Smooth muscle cell (in vitro differentiated cells): Measurements from ENCODE around the gene TPRN. TPM values are rescaled to one million over a fixed set of nuclear protein-coding genes. Genes with fewer than 3 reads are reported as not detected.

Experiments used
- DNase-seq: peaks from one replicate; lab custom pipeline; 2025; ENCODE audit not compliant: unreplicated experiment; lab: John Stamatoyannopoulos, UW
- H2AFZ ChIP-seq: fragments of 200-600 bp; sonication (generic); 2 replicates; pipeline ENCODE4 v1.6.0; 2016; ENCODE audit warnings: antibody characterized with exemption, low read depth, mild to moderate bottlenecking
- H3F3A ChIP-seq: fragments of 200-600 bp; sonication (generic); 2 replicates; pipeline ENCODE4 v1.6.0; 2017; ENCODE audit warnings: antibody characterized with exemption, low read depth
- H3K27ac ChIP-seq: fragments of 200-600 bp; sonication (generic); 2 replicates; pipeline ENCODE4 v1.5.1; 2016; ENCODE audit warnings: low read depth, mild to moderate bottlenecking
- H3K27me3 ChIP-seq: fragments of 200-600 bp; sonication (generic); 2 replicates; pipeline ENCODE4 v1.6.1; 2016; ENCODE audit warnings: low read depth, mild to moderate bottlenecking
- H3K36me3 ChIP-seq: fragments of 200-600 bp; sonication (generic); 2 replicates; pipeline ENCODE4 v1.5.1; 2016; ENCODE audit warnings: low read depth
- H3K4me1 ChIP-seq: fragments of 200-600 bp; sonication (generic); 2 replicates; pipeline ENCODE4 v1.5.1; 2016; ENCODE audit warnings: low read depth
- H3K4me2 ChIP-seq: fragments of 200-600 bp; sonication (generic); 2 replicates; pipeline ENCODE4 v1.6.0; 2016; ENCODE audit warnings: mild to moderate bottlenecking
- H3K4me3 ChIP-seq: fragments of 200-600 bp; sonication (generic); 2 replicates; pipeline ENCODE4 v1.5.1; 2016; ENCODE audit warnings: mild to moderate bottlenecking
- H3K79me2 ChIP-seq: fragments of 200-600 bp; sonication (generic); 2 replicates; pipeline ENCODE4 v1.6.0; 2016; ENCODE audit warnings: low read depth, mild to moderate bottlenecking
- H3K9ac ChIP-seq: fragments of 200-600 bp; sonication (generic); 2 replicates; pipeline ENCODE4 v1.6.0; 2016; ENCODE audit warnings: low read depth
- H3K9me3 ChIP-seq: fragments of 200-600 bp; sonication (generic); replicated peaks from 2 replicates; pipeline ENCODE4 v1.5.1; 2016; ENCODE audit warnings: low read depth
- H4K20me1 ChIP-seq: fragments of 200-600 bp; sonication (generic); 2 replicates; pipeline ENCODE4 v1.6.0; 2016; ENCODE audit warnings: low read depth
- WGBS: methylation state at CpG from one replicate; pipeline ENCODE4 v1.1.7; 2016; ENCODE audit warnings: low lambda C conversion rate; 5-methylcytosine and 5-hydroxymethylcytosine counted together
- polyA plus RNA-seq: library from polyadenylated mRNA; unstranded; fragments of >200 nt; fragmentation: Nextera tagmentation; extraction: Ambion mirVana; gene quantifications from 2 replicates; pipeline ENCODE4 v1.2.1, GENCODE V29; 2016
- total RNA-seq: library from RNA; depleted of rRNA; stranded (reverse); fragments of >200 nt; gene quantifications from 2 replicates; pipeline ENCODE4 v1.2.3, GENCODE V29; 2014
- TF ChIP-seq, protein P1 (sequence below): fragments of 200-600 bp; sonication (generic); IDR thresholded peaks from 2 replicates; pipeline ENCODE4 v1.5.1; 2017; ENCODE audit warnings: borderline replicate concordance, mild to moderate bottlenecking, antibody characterized with exemption; ENCODE audit not compliant: insufficient read depth, poor library complexity, severe bottlenecking

The TPRN gene, protein sequence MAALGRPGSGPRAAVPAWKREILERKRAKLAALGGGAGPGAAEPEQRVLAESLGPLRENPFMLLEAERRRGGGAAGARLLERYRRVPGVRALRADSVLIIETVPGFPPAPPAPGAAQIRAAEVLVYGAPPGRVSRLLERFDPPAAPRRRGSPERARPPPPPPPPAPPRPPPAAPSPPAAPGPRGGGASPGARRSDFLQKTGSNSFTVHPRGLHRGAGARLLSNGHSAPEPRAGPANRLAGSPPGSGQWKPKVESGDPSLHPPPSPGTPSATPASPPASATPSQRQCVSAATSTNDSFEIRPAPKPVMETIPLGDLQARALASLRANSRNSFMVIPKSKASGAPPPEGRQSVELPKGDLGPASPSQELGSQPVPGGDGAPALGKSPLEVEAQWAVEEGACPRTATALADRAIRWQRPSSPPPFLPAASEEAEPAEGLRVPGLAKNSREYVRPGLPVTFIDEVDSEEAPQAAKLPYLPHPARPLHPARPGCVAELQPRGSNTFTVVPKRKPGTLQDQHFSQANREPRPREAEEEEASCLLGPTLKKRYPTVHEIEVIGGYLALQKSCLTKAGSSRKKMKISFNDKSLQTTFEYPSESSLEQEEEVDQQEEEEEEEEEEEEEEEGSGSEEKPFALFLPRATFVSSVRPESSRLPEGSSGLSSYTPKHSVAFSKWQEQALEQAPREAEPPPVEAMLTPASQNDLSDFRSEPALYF
- total RNA-seq (4.0 and 6.9 TPM in 2 replicates), polyA plus RNA-seq (15.0 and 19.0 TPM in 2 replicates)

GRCh38 chr9:137200311-137201204 lies at the start of gene TPRN:
TPRN (minus strand) TSS chr9:137200741; CDS start chr9:137200711, 30 bp downstream.
- TF ChIP-seq, protein P1, sequence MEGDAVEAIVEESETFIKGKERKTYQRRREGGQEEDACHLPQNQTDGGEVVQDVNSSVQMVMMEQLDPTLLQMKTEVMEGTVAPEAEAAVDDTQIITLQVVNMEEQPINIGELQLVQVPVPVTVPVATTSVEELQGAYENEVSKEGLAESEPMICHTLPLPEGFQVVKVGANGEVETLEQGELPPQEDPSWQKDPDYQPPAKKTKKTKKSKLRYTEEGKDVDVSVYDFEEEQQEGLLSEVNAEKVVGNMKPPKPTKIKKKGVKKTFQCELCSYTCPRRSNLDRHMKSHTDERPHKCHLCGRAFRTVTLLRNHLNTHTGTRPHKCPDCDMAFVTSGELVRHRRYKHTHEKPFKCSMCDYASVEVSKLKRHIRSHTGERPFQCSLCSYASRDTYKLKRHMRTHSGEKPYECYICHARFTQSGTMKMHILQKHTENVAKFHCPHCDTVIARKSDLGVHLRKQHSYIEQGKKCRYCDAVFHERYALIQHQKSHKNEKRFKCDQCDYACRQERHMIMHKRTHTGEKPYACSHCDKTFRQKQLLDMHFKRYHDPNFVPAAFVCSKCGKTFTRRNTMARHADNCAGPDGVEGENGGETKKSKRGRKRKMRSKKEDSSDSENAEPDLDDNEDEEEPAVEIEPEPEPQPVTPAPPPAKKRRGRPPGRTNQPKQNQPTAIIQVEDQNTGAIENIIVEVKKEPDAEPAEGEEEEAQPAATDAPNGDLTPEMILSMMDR = no peak
- Histone ChIP-seq H3K9ac (peak within 1 kb of the TSS; percentile 65), H3K9me3 (no peaks in the 10 kb centered on the region), H3K4me2 (peak within 1 kb of the TSS; percentile 94), H3K36me3 (no peaks in the 10 kb centered on the region), H4K20me1 (peaks cover 43% of the 10 kb centered on the region), H3K79me2 (peaks cover 58% of the 10 kb centered on the region), H3K27ac (peak within 1 kb of the TSS; percentile 13), H3F3A (no peaks in the 10 kb centered on the region), H3K4me1 (peaks cover 30% of the 10 kb centered on the region), H2AFZ (peak within 1 kb of the TSS; percentile 23), H3K27me3 (no peaks in the 10 kb centered on the region), H3K4me3 (peak within 1 kb of the TSS; percentile 70)
- WGBS = 2% methylated on average over 86 of the region's 118 CpGs
- peak; percentile 92 for DNase-seq

DNA sequence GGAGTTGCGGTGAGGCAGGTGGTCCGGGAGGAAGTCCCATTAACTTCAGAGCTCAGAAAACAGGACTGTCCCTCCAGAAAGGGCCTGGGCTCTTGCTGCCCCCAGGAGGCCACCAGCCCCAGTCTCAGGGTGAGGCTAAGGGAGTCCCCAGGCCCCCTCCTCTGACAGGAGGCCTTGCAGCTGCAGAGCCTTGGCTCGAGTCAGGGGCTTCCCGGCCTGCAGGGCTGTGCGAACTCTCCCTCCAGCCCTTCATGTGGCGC lies 47.3 kb upstream of the TPRN start:
- no peak overlapping the region for H2AFZ ChIP-seq
- TF ChIP-seq, protein P1 = no peak
- peaks cover 15% of the 10 kb centered on the region for H4K20me1 ChIP-seq
- H3K9me3 ChIP-seq = no peaks in the 10 kb centered on the region
- no peak for DNase-seq
- H3K4me1 ChIP-seq = no peaks in the 10 kb centered on the region
- H3K27ac ChIP-seq = no peak overlapping the region
- no peaks in the 10 kb centered on the region for H3K36me3 ChIP-seq
- no peaks in the 10 kb centered on the region for H3K27me3 ChIP-seq
- 94% methylated on average over 6 of the region's 6 CpGs for WGBS
- H3K4me3 ChIP-seq = no peak overlapping the region
- no peak overlapping the region for H3K4me2 ChIP-seq
- no peak overlapping the region for H3K9ac ChIP-seq
- H3F3A ChIP-seq = peaks cover 8% of the 10 kb centered on the region
- peaks cover 9% of the 10 kb centered on the region for H3K79me2 ChIP-seq

GRCh38 chr9:137247135-137247915 lies 46.8 kb upstream of the TPRN start:
- 79% methylated on average over 20 of the region's 20 CpGs for WGBS
- Histone ChIP-seq H3K36me3 (no peaks in the 10 kb centered on the region), H3F3A (peaks cover 13% of the 10 kb centered on the region), H3K79me2 (peaks cover 14% of the 10 kb centered on the region), H2AFZ (no peak overlapping the region), H3K9me3 (no peaks in the 10 kb centered on the region), H3K27ac (no peak overlapping the region), H3K4me2 (no peak overlapping the region), H3K9ac (no peak overlapping the region), H3K4me3 (no peak overlapping the region), H4K20me1 (peaks cover 20% of the 10 kb centered on the region), H3K4me1 (peaks cover 2% of the 10 kb centered on the region), H3K27me3 (no peaks in the 10 kb centered on the region)
- no peak for DNase-seq
- TF ChIP-seq, protein P1 = no peak
